HG02852 (cell line): ENCODE results near the gene HLA-DRA.

Source experiments
- ATAC-seq: cut with Tn5 transposase; IDR thresholded peaks from one replicate; pipeline ENCODE4 v1.9.1; 2021; ENCODE audit warnings: mild to moderate bottlenecking, moderate library complexity; ENCODE audit not compliant: unreplicated experiment

Gene HLA-DRA

GRCh38 chr6:32473376-32474348, 34.0 kb downstream of the HLA-DRA start:
- ATAC-seq, result peak; percentile 96

- no peak for ATAC-seq
These were observed 35.9 kb downstream of the HLA-DRA start for GRCh38 chr6:32475392-32476206.

- ATAC-seq, result no peak
These were observed 44.4 kb downstream of the HLA-DRA start for GRCh38 chr6:32483968-32484613.

- no peak for ATAC-seq
These were observed 44.9 kb downstream of the HLA-DRA start for GRCh38 chr6:32484614-32484998.

- ATAC-seq, result no peak
These were observed 48.4 kb downstream of the HLA-DRA start for GRCh38 chr6:32488083-32488482.

GRCh38 chr6:32491700-32492099, 52.0 kb downstream of the HLA-DRA start:
- no peak for ATAC-seq

- ATAC-seq, result no peak
These were observed 52.7 kb downstream of the HLA-DRA start for GRCh38 chr6:32492351-32492750.
